GM19099 (cell line): ENCODE data around the gene ZAP70.

Experiments used
- POLR2A ChIP-seq: IDR thresholded peaks from 3 replicates; pipeline ENCODE4 v1.6.1; 2011; ENCODE audit warnings: low read depth; ENCODE audit not compliant: insufficient read length; ENCODE audit errors: extremely low read depth

ZAP70 gene

GRCh38 chr2:97765933-97766332 is 52.6 kb downstream of the ZAP70 start:
- no peak for TF ChIP-seq POLR2A

GRCh38 chr2:97766567-97766966 is 53.2 kb downstream of the ZAP70 start:
- no peak for TF ChIP-seq POLR2A

GRCh38 chr2:97769308-97769707 is 55.9 kb downstream of the ZAP70 start:
- TF ChIP-seq POLR2A: no peak

GRCh38 chr2:97769711-97770110 is 56.3 kb downstream of the ZAP70 start:
- no peak for TF ChIP-seq POLR2A

- TF ChIP-seq POLR2A: no peak
Measured at GRCh38 chr2:97770445-97770844, 57.1 kb downstream of the ZAP70 start.

GRCh38 chr2:97774425-97774824 is 61.0 kb downstream of the ZAP70 start:
- no peak for TF ChIP-seq POLR2A

- TF ChIP-seq POLR2A: no peak
Measured at GRCh38 chr2:97775074-97775473, 61.7 kb downstream of the ZAP70 start.

- TF ChIP-seq POLR2A: no peak
Measured at GRCh38 chr2:97779141-97779540, 65.8 kb downstream of the ZAP70 start.

- TF ChIP-seq POLR2A: no peak
Measured at GRCh38 chr2:97781981-97782380, 68.6 kb downstream of the ZAP70 start.

- TF ChIP-seq POLR2A: no peak
Measured at GRCh38 chr2:97784953-97785352, 71.6 kb downstream of the ZAP70 start.

- TF ChIP-seq POLR2A: no peak
Measured at GRCh38 chr2:97785818-97786217, 72.4 kb downstream of the ZAP70 start.

GRCh38 chr2:97788986-97789644 is 75.7 kb downstream of the ZAP70 start:
- TF ChIP-seq POLR2A: no peak
